ENCODE data around the gene PLAGL1.
"Not testable (repeated sequence)": the region's sequence is repeated elsewhere in the genome, so short reads cannot be mapped to it uniquely, and the experiment has no call there.

PLAGL1 gene

DNA sequence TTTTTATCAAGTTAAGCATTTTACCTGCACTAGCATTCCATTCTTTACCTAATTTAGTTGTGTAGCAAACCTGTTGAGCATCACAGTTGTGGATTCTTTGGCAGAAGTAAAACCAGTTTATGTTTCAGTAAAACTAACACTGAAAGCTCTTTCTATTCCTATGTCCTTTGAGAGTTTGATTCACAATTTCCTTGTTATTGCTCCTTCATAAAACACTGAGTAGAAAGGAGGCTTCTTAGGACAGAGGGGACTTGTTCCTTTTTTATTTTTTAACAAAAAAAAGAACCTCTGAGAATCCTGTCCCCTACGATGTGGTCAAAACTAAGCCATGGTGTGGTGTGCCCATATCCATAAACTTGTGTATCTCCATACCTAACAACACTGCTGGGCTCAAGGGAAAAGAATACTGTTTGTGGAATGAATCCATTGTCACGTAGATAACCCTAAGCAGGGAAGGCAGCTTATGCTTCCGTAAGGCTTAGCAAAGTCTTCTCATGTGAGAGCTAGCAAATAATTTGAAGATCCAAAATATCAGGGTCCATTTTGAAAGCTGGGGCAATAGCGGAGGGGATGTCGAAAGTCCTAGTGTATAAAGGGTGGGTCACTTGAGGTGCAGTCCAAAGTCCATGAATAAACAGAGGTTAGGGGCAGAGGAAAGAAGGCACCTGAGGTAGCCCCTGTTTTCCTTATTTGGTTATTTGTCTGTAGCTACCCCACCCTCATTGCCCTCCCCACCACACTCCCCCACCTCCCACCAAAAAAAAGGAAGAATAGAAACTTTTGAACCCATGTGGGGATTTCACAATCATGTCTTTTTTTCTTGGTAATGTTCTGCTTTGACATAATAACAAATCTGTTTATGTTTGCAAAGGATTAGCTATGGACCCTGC lies 71.0 kb downstream of the PLAGL1 start:
- DNase-seq (ENCODE audit: low spot score): no peak

DNA sequence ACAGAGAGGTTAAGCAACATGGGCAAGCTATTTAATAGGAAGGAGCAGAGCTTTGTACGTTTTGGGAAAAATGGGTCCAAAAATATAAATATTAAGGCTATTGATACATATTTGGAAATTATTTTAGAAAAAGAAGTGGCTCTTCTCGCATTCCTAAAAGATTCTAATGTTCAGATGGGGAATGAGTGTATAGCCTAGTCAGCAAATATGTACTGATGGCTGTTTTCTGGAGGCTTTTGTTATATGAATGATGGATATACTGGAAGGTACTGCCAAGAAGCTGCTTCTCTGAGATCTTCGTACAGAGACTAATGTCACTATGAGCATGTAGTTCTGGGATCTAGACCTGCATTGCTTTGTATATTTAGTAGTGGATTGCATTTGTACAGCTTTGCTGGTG lies 71.7 kb downstream of the PLAGL1 start:
- no peak for DNase-seq (ENCODE audit: low spot score)

DNA sequence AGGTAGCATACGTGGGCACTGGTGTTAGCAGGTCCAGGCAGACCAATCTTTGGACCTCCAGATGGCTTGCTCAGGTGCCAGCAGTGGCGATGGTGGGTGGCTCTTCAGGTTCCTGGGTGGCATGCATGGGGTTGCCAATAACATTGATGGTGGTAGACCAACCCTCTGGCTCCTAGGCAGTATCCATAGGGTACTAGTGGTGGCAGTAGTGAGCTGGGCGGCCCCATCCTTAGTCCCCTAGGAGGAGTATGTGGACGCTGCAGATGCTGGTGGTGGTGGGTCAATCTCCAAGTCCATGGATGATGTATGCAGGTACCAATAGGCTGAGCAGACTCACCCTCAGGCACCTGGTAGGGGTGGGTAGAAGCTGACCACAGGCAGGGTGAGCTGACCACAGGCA lies 73.2 kb downstream of the PLAGL1 start:
- DNase-seq (ENCODE audit: low spot score): no peak

DNA sequence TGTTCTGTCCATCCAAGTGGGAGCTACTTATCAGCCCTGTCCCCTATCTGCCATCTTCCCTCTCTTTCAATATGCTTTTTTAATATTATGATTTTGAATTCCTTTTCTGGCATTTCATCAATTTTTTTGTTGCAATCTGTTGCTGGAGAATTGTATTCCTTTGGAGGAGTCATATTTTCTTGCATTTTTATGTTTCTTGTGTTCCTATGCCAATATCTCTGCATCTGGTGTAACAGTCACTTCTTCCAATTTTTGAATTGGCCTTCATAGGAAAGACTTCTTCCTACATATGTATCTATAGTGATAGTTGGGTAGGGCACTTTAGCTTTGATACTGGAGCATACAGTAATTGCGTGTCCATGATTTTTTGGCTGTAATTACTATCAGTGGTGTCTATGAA lies 73.7 kb downstream of the PLAGL1 start:
- no peak for DNase-seq (ENCODE audit: low spot score)

DNA sequence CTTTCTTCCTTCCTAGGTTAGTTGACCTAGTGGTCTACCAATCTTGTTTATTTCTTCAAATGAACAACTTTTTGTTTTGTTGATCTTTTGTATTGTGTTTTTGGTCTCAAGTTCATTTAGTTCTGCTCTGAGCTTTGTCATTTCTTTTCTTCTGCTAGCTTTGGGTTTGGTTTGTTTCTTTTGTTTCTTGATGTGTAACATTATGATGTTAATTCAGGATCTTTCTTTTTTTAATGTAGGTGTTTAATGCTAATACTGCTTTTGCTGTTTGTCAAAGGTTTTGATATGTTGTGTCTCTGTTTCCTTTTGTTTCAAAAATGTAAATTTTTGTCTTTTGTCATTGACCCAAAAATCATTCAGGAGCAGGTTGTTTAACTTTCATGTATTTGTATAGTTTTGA lies 78.1 kb downstream of the PLAGL1 start:
- DNase-seq (ENCODE audit: low spot score): no peak

DNA sequence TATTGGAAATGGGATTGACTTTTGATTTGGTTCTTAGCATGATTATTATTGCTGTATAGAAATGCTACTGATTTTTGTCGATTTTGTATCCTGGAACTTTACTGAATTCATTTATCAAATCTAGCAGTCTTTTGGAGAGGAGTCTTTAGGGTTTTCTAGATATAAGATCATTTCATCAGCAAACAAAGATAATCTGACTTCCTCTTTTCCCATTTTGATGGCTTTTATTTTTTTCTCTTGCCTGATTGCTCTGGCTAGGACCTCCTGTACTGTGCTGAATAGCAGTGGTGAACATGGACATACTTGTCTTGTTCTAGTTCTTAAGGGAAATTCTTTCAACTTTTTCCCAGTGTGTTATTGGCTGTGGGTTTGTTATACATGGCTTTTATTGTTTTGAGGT lies 79.2 kb downstream of the PLAGL1 start:
- DNase-seq (ENCODE audit: low spot score): no peak

DNA sequence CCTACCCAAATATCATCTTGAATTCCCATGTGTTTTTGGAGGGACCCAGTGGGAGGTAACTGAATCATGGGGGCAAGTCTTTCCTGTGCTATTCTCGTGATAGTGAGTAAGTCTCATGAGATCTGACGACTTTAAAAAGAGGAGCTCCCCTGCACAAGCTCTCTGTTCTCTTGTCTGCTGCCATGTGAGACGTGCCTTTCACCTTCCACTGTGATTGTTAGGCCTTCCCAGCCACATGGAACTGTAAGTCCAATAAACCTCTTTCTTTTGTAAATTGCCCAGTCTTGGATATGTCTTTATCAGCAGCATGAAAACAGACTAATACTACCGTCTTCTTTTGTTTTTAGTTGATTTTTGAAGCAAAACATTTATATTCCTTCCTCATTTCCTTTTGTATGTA lies 91.0 kb downstream of the PLAGL1 start:
- DNase-seq (ENCODE audit: low spot score): not testable (repeated sequence)

DNA sequence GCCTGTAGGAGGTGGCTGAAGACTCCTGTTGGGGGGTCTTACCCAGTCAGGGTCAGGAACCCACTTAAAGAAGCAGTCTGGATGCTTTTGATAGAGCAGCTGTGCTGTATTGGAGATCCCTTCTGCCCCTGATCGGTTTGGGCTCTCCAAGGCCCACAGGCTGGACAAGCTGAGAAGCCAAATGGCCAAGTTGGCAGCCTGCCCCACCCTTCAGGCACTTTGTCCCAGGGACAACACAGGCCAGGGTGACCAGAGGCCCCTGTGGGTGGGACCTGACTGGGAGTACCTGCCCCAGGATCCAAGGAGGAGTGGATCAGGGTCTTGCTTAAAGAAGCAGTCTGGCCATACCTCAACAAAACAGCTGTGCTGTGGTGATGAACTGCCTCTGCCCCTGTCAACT lies 95.4 kb downstream of the PLAGL1 start:
- DNase-seq (ENCODE audit: low spot score): no peak

DNA sequence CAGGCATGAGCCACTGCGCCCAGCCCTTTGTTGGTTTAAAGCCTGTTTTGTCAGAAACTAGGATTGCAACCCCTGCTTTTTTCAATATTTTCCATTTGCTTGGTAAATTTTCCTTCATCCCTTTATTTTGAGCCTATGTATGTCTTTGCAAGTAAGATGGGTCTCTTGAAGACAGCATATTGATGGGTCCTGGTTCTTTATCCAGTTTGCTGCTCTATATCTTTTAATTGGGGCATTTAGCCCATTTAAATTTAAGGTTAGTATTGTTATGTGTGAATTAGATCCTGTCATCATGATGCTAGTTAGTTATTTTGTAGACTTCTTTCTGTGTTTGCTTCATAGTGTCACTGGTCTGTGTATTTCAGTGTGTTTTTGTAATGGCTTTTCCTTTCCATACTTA lies 97.0 kb downstream of the PLAGL1 start:
- no peak for DNase-seq (ENCODE audit: low spot score)

DNA sequence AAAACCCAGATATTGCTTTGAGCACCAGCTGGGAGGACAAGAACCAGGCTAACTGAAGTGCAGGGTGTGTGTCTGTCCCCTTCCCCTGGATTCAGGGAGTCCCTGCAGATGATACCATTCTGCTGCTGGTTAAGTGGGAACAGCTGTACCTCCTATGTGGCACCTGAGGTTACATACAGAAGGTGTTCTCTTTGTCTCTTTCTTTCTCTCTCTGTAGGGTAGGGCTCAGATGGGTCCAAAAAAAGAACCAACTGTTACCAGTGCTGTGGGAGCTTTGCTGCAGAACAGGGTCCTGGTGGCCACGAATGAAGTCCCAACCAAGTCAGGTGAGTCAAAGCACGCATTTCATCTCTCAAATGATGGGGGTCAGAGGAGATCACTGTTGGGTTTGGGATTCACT lies 105.2 kb downstream of the PLAGL1 start:
- DNase-seq (ENCODE audit: low spot score): no peak

DNA sequence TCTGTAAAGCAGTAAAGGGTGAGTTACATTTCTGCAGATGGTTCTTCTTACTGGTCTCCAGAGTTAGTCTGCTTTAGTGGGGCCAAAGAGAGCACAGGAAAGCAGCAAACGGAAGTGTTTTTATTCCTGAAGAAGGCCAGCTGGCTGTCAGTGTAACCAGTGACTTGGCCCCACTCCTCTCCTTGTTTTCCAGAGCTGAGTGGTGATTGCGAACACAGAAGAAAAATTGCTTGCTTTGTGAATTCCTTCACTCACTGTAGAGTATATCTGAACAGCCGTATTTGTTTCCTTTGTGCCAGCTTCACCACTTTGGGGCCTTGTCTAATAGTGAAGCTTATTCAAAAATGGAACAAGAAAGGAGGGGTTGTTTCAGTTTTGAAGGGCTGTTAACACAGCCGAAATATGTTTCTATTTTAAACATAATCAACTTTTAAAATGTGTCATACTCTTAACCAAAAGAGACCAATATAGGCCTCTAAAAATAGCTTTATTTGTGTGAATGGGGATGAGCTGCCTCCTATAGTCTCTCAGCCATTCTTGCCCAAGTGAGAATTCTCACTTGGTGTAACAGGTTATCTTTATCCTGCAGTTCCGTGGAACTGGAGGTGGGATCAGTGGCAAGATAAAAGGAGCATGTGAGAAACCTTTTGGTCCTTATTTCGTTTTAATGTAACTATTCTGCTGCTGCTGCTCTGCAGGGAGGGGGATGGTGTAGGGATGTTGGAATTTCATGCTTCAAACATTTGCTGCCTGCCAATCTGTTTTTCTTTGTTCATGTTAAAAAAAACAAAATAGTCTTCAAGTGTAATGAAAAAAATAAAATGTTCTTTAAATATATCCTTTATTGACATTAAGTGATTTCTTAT lies 105.9 kb downstream of the PLAGL1 start:
- DNase-seq (ENCODE audit: low spot score): peak; percentile 40

DNA sequence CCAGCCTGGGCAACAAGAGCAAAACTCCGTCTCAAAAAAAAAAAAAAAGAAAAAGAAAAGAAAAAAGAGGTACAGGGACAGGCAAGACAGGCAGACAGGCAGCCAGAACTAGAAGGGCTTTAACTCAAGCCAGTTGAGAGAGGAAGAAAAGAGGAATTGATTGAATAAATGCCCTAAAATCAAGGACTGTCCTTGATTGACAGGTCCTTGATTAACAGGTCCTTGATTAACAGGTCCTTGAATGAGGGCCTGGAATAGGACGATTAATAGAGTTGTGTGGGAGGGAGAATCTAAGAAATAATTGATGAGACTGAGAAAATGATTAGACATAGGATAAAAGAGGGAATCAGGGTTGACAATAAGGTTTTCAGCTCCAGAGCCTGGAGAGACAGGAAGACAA lies 107.7 kb downstream of the PLAGL1 start:
- DNase-seq (ENCODE audit: low spot score): no peak

DNA sequence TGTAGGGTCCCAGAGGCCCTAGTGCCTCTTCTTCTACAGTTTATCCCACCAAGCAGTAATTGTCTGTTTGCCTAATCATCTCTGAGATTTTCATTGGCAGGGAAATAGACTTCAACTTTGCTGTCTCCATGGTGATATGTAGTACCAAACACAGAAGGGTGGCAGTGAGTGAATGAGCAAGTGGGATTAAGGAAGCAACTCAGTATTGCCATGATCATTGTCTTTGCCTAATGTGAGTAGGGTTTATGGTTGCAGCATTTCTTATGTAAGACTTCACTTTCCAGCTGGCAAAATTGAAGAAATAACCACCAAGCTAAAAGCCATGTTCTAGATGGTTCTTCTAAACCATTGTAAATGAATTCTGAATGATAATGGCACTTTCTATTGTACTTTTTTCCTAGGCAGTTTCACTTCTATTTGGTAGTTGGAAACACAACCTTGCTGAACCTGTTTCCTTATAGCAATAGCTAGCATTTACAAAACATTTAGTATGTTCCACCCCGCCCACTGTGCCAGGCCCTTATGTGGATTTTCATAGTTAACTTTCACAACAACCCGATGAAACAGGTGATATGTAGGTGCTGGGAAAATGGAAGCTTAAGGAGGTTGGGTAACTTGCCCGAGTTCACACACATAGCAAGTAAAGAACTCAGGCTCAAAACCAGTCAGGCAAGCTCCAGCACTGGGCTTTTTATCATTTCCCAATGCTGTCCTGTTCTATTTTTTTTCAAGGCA lies 111.8 kb downstream of the PLAGL1 start:
- no peak for DNase-seq (ENCODE audit: low spot score)

DNA sequence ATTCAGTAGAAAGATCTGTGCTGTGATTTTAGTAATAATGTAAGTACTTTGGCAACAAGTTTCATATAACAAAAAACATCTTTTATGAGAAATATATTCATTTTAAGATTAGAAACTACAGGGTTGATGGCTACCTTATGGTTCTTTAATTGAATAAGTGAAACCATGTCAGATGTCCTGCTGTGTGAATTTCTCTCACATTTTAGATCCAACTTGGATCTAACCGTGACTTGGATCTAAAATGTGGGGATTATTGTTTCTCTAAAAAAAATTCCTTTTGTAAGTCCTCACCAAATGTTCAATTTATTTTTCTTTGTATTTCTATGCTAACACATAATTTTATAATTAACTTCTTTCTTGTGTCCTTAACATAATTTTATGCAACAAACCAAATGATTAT lies 113.4 kb downstream of the PLAGL1 start:
- DNase-seq (ENCODE audit: low spot score): no peak
